GM21619 (cell line): ENCODE measurements around the gene RAD51AP1.
A peak's percentile ranks its signal among the peaks of the same experiment; 100 is the strongest.

Experiments
- ATAC-seq: cut with Tn5 transposase; IDR thresholded peaks from one replicate; pipeline ENCODE4 v1.9.1; 2021; ENCODE audit not compliant: unreplicated experiment

RAD51AP1 gene

DNA sequence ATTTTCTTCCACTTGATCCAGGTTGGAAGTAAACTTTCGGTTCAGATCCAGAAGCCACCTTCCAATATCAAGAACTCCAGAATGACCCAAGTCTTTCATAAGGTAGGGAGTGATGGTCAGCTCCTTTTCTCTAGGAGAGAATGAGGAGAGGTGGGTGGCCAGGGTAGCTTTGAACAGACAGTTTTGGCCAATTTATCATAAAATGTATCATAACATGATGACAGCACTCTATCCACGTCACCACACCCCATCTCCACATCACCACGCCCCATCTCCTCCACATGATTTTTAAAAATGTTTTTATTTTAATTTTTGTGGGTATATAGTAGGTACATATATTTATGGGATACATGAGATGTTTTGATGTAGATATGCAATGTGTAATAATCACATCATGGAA, 50.2 kb downstream of the RAD51AP1 start:
- ATAC-seq = no peak

DNA sequence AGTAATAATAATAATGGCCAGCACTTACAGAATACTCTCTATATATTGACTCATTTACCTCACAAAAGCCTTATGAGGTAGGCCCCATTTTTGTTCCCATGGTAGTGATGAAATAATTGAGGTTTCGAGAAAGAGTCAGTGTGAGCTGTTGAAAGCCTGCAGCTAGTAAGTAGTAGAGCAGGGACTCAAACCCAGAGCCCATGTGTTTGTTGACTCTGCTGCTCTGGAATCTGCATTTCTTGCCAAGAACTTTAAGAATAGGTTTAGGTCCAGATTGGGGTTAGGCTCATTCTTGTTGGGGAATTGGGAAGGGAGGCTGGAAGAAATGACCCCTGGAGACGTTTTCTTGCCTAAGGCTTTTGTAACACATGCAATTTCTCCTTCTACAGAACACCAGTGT, 51.3 kb downstream of the RAD51AP1 start:
- ATAC-seq = no peak

DNA sequence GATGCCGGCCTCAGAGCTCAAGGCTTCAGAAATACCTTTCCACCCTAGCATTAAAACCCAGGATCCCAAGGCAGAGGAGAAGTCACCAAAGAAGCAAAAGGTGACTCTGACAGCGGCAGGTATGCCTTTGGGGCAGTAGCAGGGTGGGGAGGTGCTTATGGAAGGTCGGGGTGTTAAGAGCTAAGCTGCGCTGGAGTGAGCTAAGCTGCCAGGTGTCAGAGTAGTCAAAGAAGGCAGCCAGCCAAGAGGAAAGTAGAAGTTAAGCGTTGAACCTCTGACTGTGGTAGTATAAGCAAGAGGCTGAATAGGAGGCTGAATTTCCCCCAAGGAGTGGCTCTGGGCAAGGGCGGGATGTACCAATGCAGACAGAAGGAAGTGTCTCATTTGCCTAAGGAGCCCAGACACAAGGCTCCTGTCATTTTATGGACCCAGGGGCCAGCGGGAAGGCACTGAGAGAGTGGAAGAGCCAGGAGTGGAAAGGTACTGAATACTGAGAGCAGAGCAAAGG, 52.5 kb downstream of the RAD51AP1 start:
- no peak for ATAC-seq

DNA sequence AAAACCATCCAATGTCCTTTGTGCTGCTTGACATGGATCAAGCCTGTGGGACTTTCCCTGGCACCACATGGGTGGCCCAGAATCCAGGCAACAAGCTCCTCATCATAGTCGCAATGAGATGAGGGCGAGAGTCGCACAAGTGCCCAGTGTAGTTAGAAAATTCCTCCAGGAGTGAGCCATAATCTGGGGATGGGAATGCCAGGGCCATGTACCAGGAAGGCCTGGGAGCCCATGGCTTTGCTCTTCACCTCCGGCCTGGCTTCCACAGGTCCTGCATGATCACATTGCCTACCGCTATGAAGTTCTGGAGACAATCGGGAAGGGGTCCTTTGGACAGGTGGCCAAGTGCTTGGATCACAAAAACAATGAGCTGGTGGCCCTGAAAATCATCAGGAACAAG, 57.2 kb downstream of the RAD51AP1 start:
- no peak for ATAC-seq

DNA sequence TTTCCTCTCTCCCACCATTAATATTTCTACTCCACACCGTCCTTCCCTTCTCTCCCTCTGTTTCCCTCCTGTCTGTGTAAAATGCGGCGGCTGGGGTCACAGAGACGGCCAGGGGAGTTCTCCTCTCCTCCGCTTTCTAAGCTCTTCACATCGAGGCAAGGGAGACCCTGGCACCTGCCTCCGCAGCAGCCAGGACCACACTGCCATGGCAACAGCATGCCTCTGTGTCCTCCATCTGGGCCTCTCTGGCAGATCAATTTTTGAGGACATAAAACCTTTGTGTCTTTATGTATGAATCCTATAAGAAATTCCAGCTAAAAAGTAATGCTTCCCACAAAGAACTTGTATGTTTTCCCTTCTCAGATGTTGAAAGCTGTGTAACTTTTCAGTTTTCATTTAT, 64.7 kb downstream of the RAD51AP1 start:
- no peak for ATAC-seq

DNA sequence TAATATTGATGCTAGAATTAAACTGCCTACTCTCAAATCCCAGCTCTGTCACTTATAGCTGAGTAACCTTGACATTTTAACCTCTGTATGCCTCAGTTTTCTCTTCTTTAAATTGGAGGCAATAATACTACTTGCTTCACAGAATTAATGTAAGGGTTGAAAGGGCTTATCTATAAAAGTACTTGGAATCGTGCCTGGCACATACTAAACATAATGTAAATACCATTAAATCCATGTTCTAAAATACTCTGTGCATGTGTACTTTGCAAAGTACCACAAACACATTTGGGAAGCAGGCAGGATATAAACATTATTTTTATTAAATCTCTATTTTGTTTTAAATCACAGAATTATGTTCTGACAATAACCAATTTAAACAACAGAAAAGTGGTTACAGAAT, 65.3 kb downstream of the RAD51AP1 start:
- ATAC-seq = no peak

DNA sequence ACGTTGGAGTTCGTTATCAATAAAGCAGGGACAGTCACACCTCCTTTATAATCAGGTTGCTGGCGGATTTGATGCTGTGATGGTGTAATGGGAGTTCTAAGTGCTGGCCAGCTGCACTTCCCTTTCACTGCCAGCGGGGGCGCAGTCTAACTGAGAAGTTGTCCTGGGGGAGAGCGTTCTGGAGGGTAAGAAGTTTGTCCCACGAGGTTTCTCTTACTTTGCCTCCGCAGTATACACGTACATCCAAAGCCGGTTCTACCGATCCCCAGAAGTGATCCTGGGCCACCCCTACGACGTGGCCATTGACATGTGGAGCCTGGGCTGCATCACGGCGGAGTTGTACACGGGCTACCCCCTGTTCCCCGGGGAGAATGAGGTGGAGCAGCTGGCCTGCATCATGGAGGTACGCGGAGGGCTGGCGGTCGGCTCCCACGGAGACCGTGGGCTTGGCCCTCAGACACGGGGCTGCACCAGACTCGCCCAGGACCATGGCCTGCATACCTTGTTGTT, 66.0 kb downstream of the RAD51AP1 start:
- ATAC-seq = peak; percentile 95

DNA sequence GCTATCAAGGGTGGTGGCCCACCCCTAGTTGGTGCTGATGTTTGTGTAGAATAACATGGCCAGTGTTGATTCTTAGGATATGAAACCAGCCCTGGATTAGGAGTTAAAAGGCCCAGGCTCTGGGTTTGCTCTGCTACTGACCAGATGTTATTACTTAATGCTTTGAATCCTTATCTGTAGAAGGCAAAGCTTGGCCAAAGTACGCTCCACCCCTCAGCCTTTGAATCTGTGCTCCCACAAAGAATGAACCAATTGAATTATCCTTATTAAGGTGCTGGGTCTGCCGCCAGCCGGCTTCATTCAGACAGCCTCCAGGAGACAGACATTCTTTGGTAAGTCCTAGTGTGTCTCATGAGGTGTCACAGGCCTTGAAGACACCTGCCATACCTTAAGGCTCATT, 68.4 kb downstream of the RAD51AP1 start:
- ATAC-seq = no peak

DNA sequence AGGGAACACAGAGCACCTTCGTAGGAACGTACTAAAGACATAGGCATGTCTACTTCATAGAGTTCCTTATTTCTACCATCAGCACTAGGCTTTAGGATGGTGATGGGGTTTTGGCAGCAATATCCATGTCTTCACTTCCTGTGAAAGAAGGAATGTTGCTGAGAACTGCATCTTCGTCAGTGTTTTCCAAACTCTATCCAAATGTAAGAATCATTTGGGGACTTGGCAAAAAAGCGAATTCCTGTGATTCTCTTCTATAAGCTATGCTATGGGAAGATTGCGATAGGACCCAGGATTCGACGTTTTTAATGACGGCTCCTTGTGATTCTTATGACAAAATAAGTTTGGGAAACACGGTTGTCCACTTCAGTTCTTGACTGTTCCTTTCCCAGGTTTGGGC, 70.4 kb downstream of the RAD51AP1 start:
- ATAC-seq = no peak
